GM12873 (cell line): ENCODE measurements around the gene S1PR5.

Source experiments
- CTCF ChIP-seq: IDR thresholded peaks from 2 replicates; pipeline ENCODE4 v1.5.1; 2012; ENCODE audit warnings: low read depth, mild to moderate bottlenecking, moderate library complexity, low read length, control low read depth; ENCODE audit not compliant: insufficient read depth; ENCODE audit errors: missing control alignments

S1PR5 gene

GRCh38 chr19:10516671-10517286 lies 468 bp downstream of the S1PR5 start:
- TF ChIP-seq CTCF = no peak

- TF ChIP-seq CTCF = no peak
Observed at GRCh38 chr19:10516064-10516385, 1.2 kb downstream of the S1PR5 start.

- TF ChIP-seq CTCF = peak; percentile 32
Observed at GRCh38 chr19:10514211-10515145, 2.8 kb downstream of the S1PR5 start.

- no peak for TF ChIP-seq CTCF
Observed at GRCh38 chr19:10513223-10513622, 4.0 kb downstream of the S1PR5 start.

GRCh38 chr19:10510301-10510802 lies 6.9 kb downstream of the S1PR5 start:
- TF ChIP-seq CTCF = peak; percentile 87

- no peak for TF ChIP-seq CTCF
Observed at GRCh38 chr19:10508707-10509106, 8.5 kb downstream of the S1PR5 start.

- TF ChIP-seq CTCF = no peak
Observed at GRCh38 chr19:10508036-10508435, 9.2 kb downstream of the S1PR5 start.
